T-cell (primary cell): ENCODE results near the gene TAF4. TPM values are rescaled to one million over a fixed set of nuclear protein-coding genes. Genes with fewer than 3 reads are reported as not detected.

Experiments
- ATAC-seq, 4 experiments: fragments of 200-7000 bp in 3 of 4; fragments of 150-1000 bp in 1 of 4; cut with Tn5 transposase; replicated peaks in 1 of 4; 1 replicate in 3 of 4; 2 replicates in 1 of 4; pipeline ENCODE4 v1.10.0; 2021; ENCODE audit warnings: moderate library complexity in 3 of 4, mild to moderate bottlenecking in 2 of 4, moderate number of reproducible peaks in 1 of 4
- CTCF ChIA-PET, 2 donors: fragments of 300-600 bp; sonication (Branson Sonifier 250); formaldehyde crosslinking; loops; one replicate each; lab custom pipeline; 2022; ENCODE audit warnings: antibody characterized with exemption in 2 of 2; lab: Charles Lee
- POLR2A ChIA-PET, 2 donors: fragments of 300-600 bp; sonication (Branson Sonifier 250); formaldehyde crosslinking; loops; one replicate each; lab custom pipeline; 2022; ENCODE audit warnings: antibody characterized with exemption in 2 of 2; lab: Charles Lee
- DNase-seq, 35 experiments: peaks; one replicate each; pipeline versions ENCODE4 v3.0.0 to v3.0.0-alpha.2; 2013 to 2023
- H3K27ac ChIP-seq: one replicate; pipeline ENCODE4 v1.5.1; 2013; ENCODE audit warnings: low read length
- H3K27me3 ChIP-seq, 2 experiments: replicated peaks in 1 of 2; 1 replicate in 1 of 2; 2 replicates in 1 of 2; pipeline versions ENCODE4 v1.6.1 to v1.7.0; 2013; ENCODE audit warnings: low read length in 1 of 2, mixed read lengths in 1 of 2; ENCODE audit not compliant: control insufficient read depth in 2 of 2, insufficient read depth in 2 of 2; ENCODE audit errors: extremely low read depth in 1 of 2
- H3K36me3 ChIP-seq, 2 donors: 1 replicate in 1 of 2; 2 replicates in 1 of 2; pipeline versions ENCODE4 v1.6.1 to v1.7.0; 2013; ENCODE audit warnings: low read length in 1 of 2; ENCODE audit not compliant: control insufficient read depth in 2 of 2, insufficient read depth in 1 of 2; ENCODE audit errors: extremely low read depth in 1 of 2
- H3K4me1 ChIP-seq, 2 experiments: 1 replicate in 1 of 2; 2 replicates in 1 of 2; pipeline versions ENCODE4 v1.6.1 to v1.7.0; 2013; ENCODE audit warnings: low read length in 2 of 2, mixed read lengths in 1 of 2; ENCODE audit not compliant: insufficient read depth in 2 of 2, control insufficient read depth in 1 of 2; ENCODE audit errors: extremely low read depth in 1 of 2
- H3K4me3 ChIP-seq, 2 donors: 1 replicate in 1 of 2; 2 replicates in 1 of 2; pipeline versions ENCODE4 v1.5.1 to v1.7.0; 2013; ENCODE audit warnings: mild to moderate bottlenecking in 2 of 2, low read length in 1 of 2, moderate library complexity in 1 of 2; ENCODE audit not compliant: control insufficient read depth in 1 of 2; ENCODE audit errors: extremely low read depth in 1 of 2
- H3K9me3 ChIP-seq: 2 replicates; pipeline ENCODE4 v1.7.0; 2013
- H3K27ac Mint-ChIP-seq, 2 donors: one replicate each; pipeline ENCODE4 v1.8.0; 2020 to 2021; ENCODE audit warnings: mild to moderate bottlenecking in 2 of 2, mixed read lengths in 2 of 2
- H3K27me3 Mint-ChIP-seq, 2 donors: one replicate each; pipeline ENCODE4 v1.8.0; 2021 to 2022; ENCODE audit warnings: mixed read lengths in 2 of 2
- H3K36me3 Mint-ChIP-seq: one replicate; pipeline ENCODE4 v1.8.0; 2021; ENCODE audit warnings: mixed read lengths
- H3K4me1 Mint-ChIP-seq, 3 donors: one replicate each; pipeline ENCODE4 v1.8.0; 2020 to 2022; ENCODE audit warnings: mixed read lengths in 3 of 3, mild to moderate bottlenecking in 1 of 3
- H3K4me3 Mint-ChIP-seq, 3 donors: one replicate each; pipeline ENCODE4 v1.8.0; 2020 to 2022; ENCODE audit warnings: mild to moderate bottlenecking in 3 of 3, mixed read lengths in 3 of 3, moderate library complexity in 3 of 3
- H3K9me3 Mint-ChIP-seq, 3 donors: one replicate each; pipeline ENCODE4 v1.8.0; 2020 to 2022; ENCODE audit warnings: mixed read lengths in 3 of 3
- WGBS: methylation state at CpG from one replicate; pipeline ENCODE4 v1.1.5; 2013; ENCODE audit warnings: missing lambda C conversion rate; ENCODE audit not compliant: insufficient coverage; 5-methylcytosine and 5-hydroxymethylcytosine counted together
- total RNA-seq, 35 experiments: library from RNA in 6 of 35; stranded (reverse) in 6 of 35; fragments of 120-200 nt in 1 of 35; gene quantifications; one replicate each; pipeline versions ENCODE4 v1.2.1 to v1.2.4 and lab custom pipeline; 2013 to 2026

Gene TAF4
- total RNA-seq, 5 donors from 2014 or later (not counting 1 experiment from before 2014, with no cell fraction given), result 21.7 to 39.5 (median 35.2) TPM

- Mint-ChIP-seq H3K4me1 (peaks cover 56 to 84% (median 63%) of the 10 kb centered on the region in 3 donors), H3K27me3 (no peaks in the 10 kb centered on the region), H3K4me3 (no peak overlapping the region), H3K9me3 (no peaks in the 10 kb centered on the region), H3K36me3 (peaks cover 9% of the 10 kb centered on the region), H3K27ac (no peak overlapping the region)
- ATAC-seq (no peak), DNase-seq (no peak)
- ChIA-PET POLR2A (no interaction called here), CTCF (no interaction called here)
- WGBS, result 96% methylated on average over 16 of the region's 24 CpGs
- no peak overlapping the region for H3K27ac ChIP-seq
- no peaks in the 10 kb centered on the region for H3K9me3 ChIP-seq
- H3K36me3 ChIP-seq, result no peaks in the 10 kb centered on the region
- H3K27me3 ChIP-seq, result no peaks in the 10 kb centered on the region
- H3K4me3 ChIP-seq, result no peak overlapping the region
- peaks cover 0 to 16% of the 10 kb centered on the region in 2 experiments for H3K4me1 ChIP-seq
These were observed 17.9 kb downstream of the TAF4 start for GRCh38 chr20:62047666-62048345.

- Mint-ChIP-seq H3K9me3 (no peaks in the 10 kb centered on the region), H3K4me3 (no peak overlapping the region), H3K4me1 (peaks cover 58 to 85% (median 59%) of the 10 kb centered on the region in 3 donors), H3K27ac (no peak overlapping the region), H3K36me3 (peaks cover 18% of the 10 kb centered on the region), H3K27me3 (no peaks in the 10 kb centered on the region)
- DNase-seq (no peak), ATAC-seq (no peak)
- peaks cover 0 to 8% of the 10 kb centered on the region in 2 experiments for H3K4me1 ChIP-seq
- H3K27me3 ChIP-seq, result no peaks in the 10 kb centered on the region
- 96% methylated on average over 14 of the region's 15 CpGs for WGBS
- peaks cover 0 to 4% of the 10 kb centered on the region in 2 donors for H3K36me3 ChIP-seq
- no peaks in the 10 kb centered on the region for H3K9me3 ChIP-seq
- ChIA-PET POLR2A (no interaction called here), CTCF (no interaction called here)
- no peak overlapping the region for H3K27ac ChIP-seq
- H3K4me3 ChIP-seq, result no peak overlapping the region
These were observed 19.2 kb downstream of the TAF4 start for GRCh38 chr20:62046431-62046830.

- Histone ChIP-seq H3K9me3 (no peaks in the 10 kb centered on the region), H3K36me3 (peaks cover 0 to 4% of the 10 kb centered on the region in 2 donors), H3K27me3 (no peaks in the 10 kb centered on the region), H3K27ac (no peak overlapping the region), H3K4me1 (peaks cover 0 to 5% of the 10 kb centered on the region in 2 experiments), H3K4me3 (no peak overlapping the region)
- CTCF ChIA-PET, result no interaction called here
- no peak overlapping the region for H3K27ac Mint-ChIP-seq
- peaks cover 57 to 85% (median 59%) of the 10 kb centered on the region in 3 donors for H3K4me1 Mint-ChIP-seq
- no peak overlapping the region for H3K4me3 Mint-ChIP-seq
- H3K36me3 Mint-ChIP-seq, result peaks cover 18% of the 10 kb centered on the region
- H3K9me3 Mint-ChIP-seq, result no peaks in the 10 kb centered on the region
- ATAC-seq, result no peak
- no peaks in the 10 kb centered on the region for H3K27me3 Mint-ChIP-seq
- no peak for DNase-seq
- WGBS, result 95% methylated on average over 16 of the region's 22 CpGs
- POLR2A ChIA-PET, result no interaction called here
These were observed 20.0 kb downstream of the TAF4 start for GRCh38 chr20:62045529-62046285.

- peaks cover 56 to 85% (median 58%) of the 10 kb centered on the region in 3 donors for H3K4me1 Mint-ChIP-seq
- H3K27ac Mint-ChIP-seq, result no peak overlapping the region
These were observed 20.6 kb downstream of the TAF4 start for GRCh38 chr20:62045118-62045517.

GRCh38 chr20:62044631-62045030 lies 21.1 kb downstream of the TAF4 start:
- ATAC-seq, result no peak
- Mint-ChIP-seq H3K9me3 (no peaks in the 10 kb centered on the region), H3K27ac (peak overlapping the region in 1 of 2 donors; percentile 22), H3K36me3 (peaks cover 18% of the 10 kb centered on the region), H3K27me3 (no peaks in the 10 kb centered on the region), H3K4me3 (no peak overlapping the region), H3K4me1 (peaks cover 57 to 88% (median 60%) of the 10 kb centered on the region in 3 donors)
- ChIA-PET CTCF (no interaction called here), POLR2A (no interaction called here)
- DNase-seq, result no peak
- Histone ChIP-seq H3K36me3 (peaks cover 0 to 4% of the 10 kb centered on the region in 2 donors), H3K27ac (no peak overlapping the region), H3K4me3 (no peak overlapping the region), H3K4me1 (peaks cover 0 to 5% of the 10 kb centered on the region in 2 experiments), H3K27me3 (no peaks in the 10 kb centered on the region), H3K9me3 (no peaks in the 10 kb centered on the region)
- no CpG with 5 or more reads among the region's 6 CpGs for WGBS

More at GRCh38 chr20:62045118-62045517, 20.6 kb downstream of the TAF4 start:
- Mint-ChIP-seq H3K4me3 (no peak overlapping the region), H3K36me3 (peaks cover 18% of the 10 kb centered on the region), H3K27me3 (no peaks in the 10 kb centered on the region), H3K9me3 (no peaks in the 10 kb centered on the region)
- H3K9me3 ChIP-seq, result no peaks in the 10 kb centered on the region
- 98% methylated on average over 19 of the region's 20 CpGs for WGBS
- no peak overlapping the region for H3K27ac ChIP-seq
- H3K27me3 ChIP-seq, result no peaks in the 10 kb centered on the region
- no peak overlapping the region for H3K4me3 ChIP-seq
- peaks cover 0 to 5% of the 10 kb centered on the region in 2 experiments for H3K4me1 ChIP-seq
- ATAC-seq (no peak), DNase-seq (no peak)
- POLR2A ChIA-PET, result no interaction called here
- CTCF ChIA-PET, result no interaction called here
- peaks cover 0 to 4% of the 10 kb centered on the region in 2 donors for H3K36me3 ChIP-seq

GRCh38 chr20:62043131-62043914 lies 22.4 kb downstream of the TAF4 start:
- Histone ChIP-seq H3K4me3 (no peak overlapping the region), H3K27ac (no peak overlapping the region), H3K9me3 (no peaks in the 10 kb centered on the region), H3K27me3 (no peaks in the 10 kb centered on the region), H3K4me1 (peaks cover 0 to 5% of the 10 kb centered on the region in 2 experiments), H3K36me3 (peaks cover 0 to 4% of the 10 kb centered on the region in 2 donors)
- H3K9me3 Mint-ChIP-seq, result no peaks in the 10 kb centered on the region
- peaks cover 18% of the 10 kb centered on the region for H3K36me3 Mint-ChIP-seq
- ATAC-seq, result no peak
- POLR2A ChIA-PET, result no interaction called here
- CTCF ChIA-PET, result no interaction called here
- DNase-seq, result no peak
- H3K27me3 Mint-ChIP-seq, result no peaks in the 10 kb centered on the region
- peak overlapping the region in 1 of 2 donors; percentile 52 for H3K27ac Mint-ChIP-seq
- H3K4me3 Mint-ChIP-seq, result no peak overlapping the region
- peaks cover 59 to 81% (median 61%) of the 10 kb centered on the region in 3 donors for H3K4me1 Mint-ChIP-seq
- 96% methylated on average over 15 of the region's 17 CpGs for WGBS
